ENCODE data around the gene DECR2.

DECR2 gene

GRCh38 chr16:375212-375611 lies 26.5 kb upstream of the DECR2 start:
- Histone ChIP-seq H3K9me3 (ENCODE audit: insufficient read depth, low read depth, low read length) (peaks cover 3% of the 10 kb centered on the region), H2BK5ac (ENCODE audit: low read depth, low read length, poor library complexity) (no peak overlapping the region), H3K14ac (ENCODE audit: low read length) (no peak overlapping the region), H3K27ac (ENCODE audit: low read depth, low read length) (no peak overlapping the region), H3K4me1 (ENCODE audit: control insufficient read depth in 1 of 2, insufficient read depth in 2 of 2, low read length in 2 of 2) (peaks cover 11 to 18% of the 10 kb centered on the region in 2 experiments), H4K12ac (ENCODE audit: low read depth, low read length) (no peak overlapping the region), H3K36me3 (ENCODE audit: control insufficient read depth in 1 of 2, insufficient read depth in 2 of 2, low read length in 2 of 2) (peaks cover 65 to 67% of the 10 kb centered on the region in 2 experiments), H3K79me2 (ENCODE audit: control insufficient read depth, insufficient read depth, low read length, poor library complexity) (peaks cover 4% of the 10 kb centered on the region), H2BK12ac (ENCODE audit: low read length) (no peak overlapping the region), H3K18ac (ENCODE audit: low read length) (no peak overlapping the region), H3K9ac (ENCODE audit: low read length) (no peak overlapping the region), H4K91ac (ENCODE audit: low read depth, low read length) (no peak overlapping the region), H2AK5ac (ENCODE audit: low read length) (no peak overlapping the region), H3K27me3 (ENCODE audit: insufficient read depth, low read length) (no peaks in the 10 kb centered on the region), H2BK120ac (ENCODE audit: insufficient read depth, low read length, poor library complexity) (no peak overlapping the region), H3K4ac (ENCODE audit: low read depth, low read length) (no peak overlapping the region), H3K23ac (ENCODE audit: low read length) (no peak overlapping the region), H4K8ac (ENCODE audit: low read depth, low read length) (no peak overlapping the region), H3K4me3 (ENCODE audit: low read depth, low read length) (no peak overlapping the region), H2AFZ (ENCODE audit: insufficient read depth, low read length, poor library complexity) (no peak overlapping the region), H3K79me1 (ENCODE audit: low read length) (no peaks in the 10 kb centered on the region), H3K4me2 (ENCODE audit: low read length) (no peak overlapping the region)
- WGBS (ENCODE audit: extremely low coverage, insufficient coverage, insufficient read length) = no CpG with 5 or more reads among the region's 23 CpGs
- no peak for DNase-seq

- Histone ChIP-seq H3K4me3 (ENCODE audit: low read depth, low read length) (no peak overlapping the region), H2BK5ac (ENCODE audit: low read depth, low read length, poor library complexity) (no peak overlapping the region), H4K8ac (ENCODE audit: low read depth, low read length) (no peak overlapping the region), H3K27ac (ENCODE audit: low read depth, low read length) (no peak overlapping the region), H4K91ac (ENCODE audit: low read depth, low read length) (no peak overlapping the region), H3K79me1 (ENCODE audit: low read length) (peaks cover 5% of the 10 kb centered on the region), H3K4ac (ENCODE audit: low read depth, low read length) (no peak overlapping the region), H4K12ac (ENCODE audit: low read depth, low read length) (no peak overlapping the region), H3K27me3 (ENCODE audit: insufficient read depth, low read length) (no peaks in the 10 kb centered on the region), H2BK12ac (ENCODE audit: low read length) (no peak overlapping the region), H3K36me3 (ENCODE audit: control insufficient read depth in 1 of 2, insufficient read depth in 2 of 2, low read length in 2 of 2) (peaks cover 65 to 67% of the 10 kb centered on the region in 2 experiments), H3K4me1 (ENCODE audit: control insufficient read depth in 1 of 2, insufficient read depth in 2 of 2, low read length in 2 of 2) (peaks cover 8 to 16% of the 10 kb centered on the region in 2 experiments), H3K4me2 (ENCODE audit: low read length) (no peak overlapping the region), H3K79me2 (ENCODE audit: control insufficient read depth, insufficient read depth, low read length, poor library complexity) (peaks cover 10% of the 10 kb centered on the region), H3K23ac (ENCODE audit: low read length) (no peak overlapping the region), H3K18ac (ENCODE audit: low read length) (no peak overlapping the region), H3K9me3 (ENCODE audit: insufficient read depth, low read depth, low read length) (peaks cover 3% of the 10 kb centered on the region), H3K9ac (ENCODE audit: low read length) (no peak overlapping the region), H2AFZ (ENCODE audit: insufficient read depth, low read length, poor library complexity) (no peak overlapping the region), H3K14ac (ENCODE audit: low read length) (no peak overlapping the region), H2BK120ac (ENCODE audit: insufficient read depth, low read length, poor library complexity) (no peak overlapping the region), H2AK5ac (ENCODE audit: low read length) (no peak overlapping the region)
- no CpG with 5 or more reads among the region's 44 CpGs for WGBS (ENCODE audit: extremely low coverage, insufficient coverage, insufficient read length)
- no peak for DNase-seq
Measured at GRCh38 chr16:375927-376816, 25.5 kb upstream of the DECR2 start.

- no CpG with 5 or more reads among the region's 26 CpGs for WGBS (ENCODE audit: extremely low coverage, insufficient coverage, insufficient read length)
- Histone ChIP-seq H3K4ac (ENCODE audit: low read depth, low read length) (no peak overlapping the region), H2AFZ (ENCODE audit: insufficient read depth, low read length, poor library complexity) (no peak overlapping the region), H2BK120ac (ENCODE audit: insufficient read depth, low read length, poor library complexity) (no peak overlapping the region), H3K79me2 (ENCODE audit: control insufficient read depth, insufficient read depth, low read length, poor library complexity) (peaks cover 12% of the 10 kb centered on the region), H4K8ac (ENCODE audit: low read depth, low read length) (no peak overlapping the region), H4K91ac (ENCODE audit: low read depth, low read length) (no peak overlapping the region), H3K27me3 (ENCODE audit: insufficient read depth, low read length) (no peaks in the 10 kb centered on the region), H3K27ac (ENCODE audit: low read depth, low read length) (no peak overlapping the region), H3K23ac (ENCODE audit: low read length) (no peak overlapping the region), H3K4me3 (ENCODE audit: low read depth, low read length) (peak overlapping the region; percentile 8), H3K18ac (ENCODE audit: low read length) (no peak overlapping the region), H2BK12ac (ENCODE audit: low read length) (no peak overlapping the region), H3K9me3 (ENCODE audit: insufficient read depth, low read depth, low read length) (peaks cover 3% of the 10 kb centered on the region), H3K79me1 (ENCODE audit: low read length) (peaks cover 9% of the 10 kb centered on the region), H3K36me3 (ENCODE audit: control insufficient read depth in 1 of 2, insufficient read depth in 2 of 2, low read length in 2 of 2) (peaks cover 58 to 60% of the 10 kb centered on the region in 2 experiments), H2AK5ac (ENCODE audit: low read length) (no peak overlapping the region), H3K4me2 (ENCODE audit: low read length) (no peak overlapping the region), H2BK5ac (ENCODE audit: low read depth, low read length, poor library complexity) (no peak overlapping the region), H3K14ac (ENCODE audit: low read length) (no peak overlapping the region), H3K9ac (ENCODE audit: low read length) (no peak overlapping the region), H3K4me1 (ENCODE audit: control insufficient read depth in 1 of 2, insufficient read depth in 2 of 2, low read length in 2 of 2) (peaks cover 8 to 14% of the 10 kb centered on the region in 2 experiments), H4K12ac (ENCODE audit: low read depth, low read length) (no peak overlapping the region)
- no peak for DNase-seq
Measured at GRCh38 chr16:376817-377418, 24.8 kb upstream of the DECR2 start.

- no peak overlapping the region for H2AK5ac ChIP-seq (ENCODE audit: low read length)
- peaks cover 52 to 54% of the 10 kb centered on the region in 2 experiments for H3K36me3 ChIP-seq (ENCODE audit: control insufficient read depth in 1 of 2, insufficient read depth in 2 of 2, low read length in 2 of 2)
- no peak overlapping the region for H3K18ac ChIP-seq (ENCODE audit: low read length)
- H2AFZ ChIP-seq (ENCODE audit: insufficient read depth, low read length, poor library complexity) = no peak overlapping the region
- peaks cover 3% of the 10 kb centered on the region for H3K9me3 ChIP-seq (ENCODE audit: insufficient read depth, low read depth, low read length)
- H3K27ac ChIP-seq (ENCODE audit: low read depth, low read length) = no peak overlapping the region
- no CpG with 5 or more reads among the region's 42 CpGs for WGBS (ENCODE audit: extremely low coverage, insufficient coverage, insufficient read length)
- no peak overlapping the region for H4K91ac ChIP-seq (ENCODE audit: low read depth, low read length)
- H4K12ac ChIP-seq (ENCODE audit: low read depth, low read length) = no peak overlapping the region
- no peak overlapping the region for H3K4me2 ChIP-seq (ENCODE audit: low read length)
- no peak overlapping the region for H3K14ac ChIP-seq (ENCODE audit: low read length)
- H3K4ac ChIP-seq (ENCODE audit: low read depth, low read length) = no peak overlapping the region
- no peak overlapping the region for H2BK5ac ChIP-seq (ENCODE audit: low read depth, low read length, poor library complexity)
- DNase-seq = no peak
- H2BK120ac ChIP-seq (ENCODE audit: insufficient read depth, low read length, poor library complexity) = no peak overlapping the region
- no peak overlapping the region for H3K23ac ChIP-seq (ENCODE audit: low read length)
- peaks cover 14% of the 10 kb centered on the region for H3K79me1 ChIP-seq (ENCODE audit: low read length)
- H3K4me1 ChIP-seq (ENCODE audit: control insufficient read depth in 1 of 2, insufficient read depth in 2 of 2, low read length in 2 of 2) = peaks cover 8 to 17% of the 10 kb centered on the region in 2 experiments
- no peak overlapping the region for H3K9ac ChIP-seq (ENCODE audit: low read length)
- H3K4me3 ChIP-seq (ENCODE audit: low read depth, low read length) = no peak overlapping the region
- peaks cover 16% of the 10 kb centered on the region for H3K79me2 ChIP-seq (ENCODE audit: control insufficient read depth, insufficient read depth, low read length, poor library complexity)
- no peaks in the 10 kb centered on the region for H3K27me3 ChIP-seq (ENCODE audit: insufficient read depth, low read length)
- H2BK12ac ChIP-seq (ENCODE audit: low read length) = no peak overlapping the region
- no peak overlapping the region for H4K8ac ChIP-seq (ENCODE audit: low read depth, low read length)
Measured at GRCh38 chr16:377419-377951, 24.2 kb upstream of the DECR2 start.
